GM18517 (cell line): ENCODE measurements around the gene HMMR.
A peak's percentile ranks its signal among the peaks of the same experiment; 100 is the strongest.

Source experiments
- ATAC-seq: cut with Tn5 transposase; IDR thresholded peaks from one replicate; pipeline ENCODE4 v1.9.1; 2021; ENCODE audit warnings: mild to moderate bottlenecking, moderate library complexity; ENCODE audit not compliant: unreplicated experiment

HMMR gene

GRCh38 chr5:163458778-163459385, 1.6 kb upstream of the HMMR start:
- ATAC-seq = no peak

DNA sequence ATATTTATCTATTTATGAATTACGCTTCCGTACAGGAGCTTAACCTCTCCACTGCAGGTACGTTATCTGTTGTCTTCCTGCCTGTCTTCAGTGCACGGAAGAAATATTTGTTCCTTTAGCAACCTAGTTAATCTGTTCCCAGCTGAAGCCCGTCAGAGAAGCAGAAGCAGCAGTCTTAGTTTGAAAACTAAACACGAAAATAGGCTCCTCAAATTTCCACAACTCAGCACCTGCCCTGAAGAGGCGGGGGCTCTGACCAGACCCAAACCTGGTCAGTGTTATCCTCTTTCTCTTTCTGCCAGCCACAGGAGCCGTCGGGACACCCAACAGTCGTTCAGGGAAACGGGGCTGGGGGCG, 992 bp upstream of the HMMR start:
- ATAC-seq = peak; percentile 6

DNA sequence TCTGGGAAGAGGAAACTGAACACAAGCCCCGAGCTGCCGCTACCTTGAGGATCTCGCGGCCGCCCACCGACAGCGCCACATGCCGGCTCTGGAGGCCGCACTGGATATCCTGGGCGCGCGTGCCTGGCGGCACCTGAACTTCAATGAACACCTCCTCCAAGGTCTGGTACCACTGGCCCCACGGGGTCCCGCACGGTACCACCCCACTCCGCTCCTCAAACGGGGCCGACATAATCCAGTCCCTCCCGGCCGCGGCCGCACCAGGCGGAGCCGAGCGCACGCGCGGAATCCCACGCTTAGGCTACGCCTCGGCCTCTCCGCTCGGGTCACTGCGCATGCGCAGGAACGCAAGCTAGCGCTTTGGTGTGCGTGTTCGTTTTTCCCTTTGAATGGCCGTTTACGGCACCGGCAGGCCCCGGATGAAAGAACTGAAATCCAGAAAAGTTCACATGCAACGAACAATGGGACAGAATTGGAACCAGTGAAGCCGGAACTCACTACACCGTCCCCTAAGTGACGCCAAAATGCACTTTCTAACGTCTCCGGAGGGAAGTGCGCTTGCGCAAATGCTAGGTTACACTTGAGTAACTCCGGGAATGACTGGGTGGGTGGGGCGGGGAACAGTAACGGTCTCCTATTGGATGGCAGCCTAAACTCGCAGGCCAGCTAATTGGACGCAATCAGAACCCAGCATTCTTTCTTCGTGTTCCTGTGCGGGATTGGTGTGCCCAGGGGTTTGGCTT, 442 bp upstream of the HMMR start, which contains the start of gene NUDCD2:
Gene NUDCD2, minus strand, starts transcription at position 284 of the 743 bp plus-strand sequence. Its CDS starts 52 bp downstream, at position 232.
- ATAC-seq = peak; percentile 64

- no peak for ATAC-seq
Measured at GRCh38 chr5:163463063-163463435, 2.6 kb downstream of the HMMR start.

DNA sequence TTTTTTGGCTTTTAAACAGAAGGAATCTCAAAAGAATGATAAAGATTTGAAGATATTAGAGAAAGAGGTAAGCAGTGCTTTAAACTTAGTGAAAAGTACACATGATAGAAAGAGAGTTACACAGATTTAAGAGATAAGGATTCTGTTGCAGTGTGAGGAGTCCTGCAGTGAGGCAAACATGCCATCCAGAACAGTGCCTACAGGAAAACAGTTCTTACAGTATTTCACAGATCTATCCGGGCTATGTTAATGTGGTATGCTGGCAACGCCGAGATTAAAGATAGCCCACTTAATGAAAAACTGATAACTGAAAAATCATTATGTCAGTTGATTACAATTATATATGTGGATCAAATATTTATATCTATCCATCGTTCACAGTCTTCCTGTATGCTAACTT, 7.2 kb downstream of the HMMR start:
- no peak for ATAC-seq

- peak; percentile 77 for ATAC-seq
Measured at GRCh38 chr5:163473635-163474243, 13.3 kb downstream of the HMMR start.

DNA sequence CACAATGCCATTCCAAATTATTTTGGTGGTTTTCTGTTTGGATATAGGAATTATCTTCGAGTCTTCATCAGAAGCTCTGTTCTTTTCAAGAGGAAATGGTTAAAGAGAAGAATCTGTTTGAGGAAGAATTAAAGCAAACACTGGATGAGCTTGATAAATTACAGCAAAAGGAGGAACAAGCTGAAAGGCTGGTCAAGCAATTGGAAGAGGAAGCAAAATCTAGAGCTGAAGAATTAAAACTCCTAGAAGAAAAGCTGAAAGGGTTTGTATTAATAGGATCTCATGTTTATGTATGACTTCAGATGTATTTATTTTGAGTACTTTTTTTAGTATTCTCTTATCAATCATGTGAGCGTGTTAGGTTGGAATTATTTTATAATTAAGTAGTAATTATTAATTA, 15.0 kb downstream of the HMMR start:
- no peak for ATAC-seq

DNA sequence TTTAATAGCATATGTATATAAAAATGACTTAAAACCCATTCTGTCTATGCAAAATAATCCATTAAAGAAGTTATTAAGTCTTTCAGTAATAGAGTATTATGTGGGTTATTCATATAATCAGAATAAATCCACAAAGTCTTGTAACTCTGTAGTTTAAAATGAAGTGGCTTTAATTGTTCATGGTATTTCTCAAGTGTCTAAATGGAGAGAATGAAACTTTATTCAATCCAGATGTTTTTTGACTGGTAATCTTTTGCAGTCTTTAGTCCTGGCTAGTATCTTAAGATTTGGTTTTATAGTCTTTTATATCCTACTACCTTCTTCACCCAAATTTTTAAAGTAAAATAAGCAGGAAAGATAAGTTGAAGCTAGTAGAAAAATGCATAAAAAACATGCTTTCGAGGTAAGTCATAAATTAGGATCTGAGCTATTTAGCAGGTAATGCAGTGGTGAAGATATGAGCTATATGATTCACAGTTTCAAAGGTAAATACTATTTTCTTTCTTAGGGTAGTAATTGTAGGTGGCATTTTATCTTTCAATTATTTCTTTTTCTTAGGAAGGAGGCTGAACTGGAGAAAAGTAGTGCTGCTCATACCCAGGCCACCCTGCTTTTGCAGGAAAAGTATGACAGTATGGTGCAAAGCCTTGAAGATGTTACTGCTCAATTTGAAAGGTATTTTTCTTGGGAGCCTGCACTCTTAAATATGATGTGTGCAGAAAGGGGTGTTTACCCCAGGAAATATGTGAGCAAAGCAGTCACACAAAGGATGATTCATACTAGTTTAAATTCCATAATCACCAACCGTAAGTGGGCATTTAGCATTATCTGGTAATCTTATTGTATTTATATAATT, 17.9 kb downstream of the HMMR start:
- ATAC-seq = no peak

DNA sequence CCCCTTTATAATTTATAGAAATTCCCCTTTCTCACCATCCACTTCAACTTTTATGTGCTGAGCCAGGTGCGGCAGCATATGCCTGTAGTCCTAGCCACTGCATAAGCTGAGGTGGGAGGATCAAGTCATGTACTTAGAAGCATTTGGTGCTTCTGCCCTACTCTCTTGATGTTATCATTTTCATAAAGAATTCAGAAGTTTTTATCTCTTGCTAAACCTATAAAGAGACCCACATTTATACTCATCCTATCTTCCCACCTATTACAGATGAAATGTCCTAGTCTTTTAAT, 18.5 kb downstream of the HMMR start:
- ATAC-seq = no peak

DNA sequence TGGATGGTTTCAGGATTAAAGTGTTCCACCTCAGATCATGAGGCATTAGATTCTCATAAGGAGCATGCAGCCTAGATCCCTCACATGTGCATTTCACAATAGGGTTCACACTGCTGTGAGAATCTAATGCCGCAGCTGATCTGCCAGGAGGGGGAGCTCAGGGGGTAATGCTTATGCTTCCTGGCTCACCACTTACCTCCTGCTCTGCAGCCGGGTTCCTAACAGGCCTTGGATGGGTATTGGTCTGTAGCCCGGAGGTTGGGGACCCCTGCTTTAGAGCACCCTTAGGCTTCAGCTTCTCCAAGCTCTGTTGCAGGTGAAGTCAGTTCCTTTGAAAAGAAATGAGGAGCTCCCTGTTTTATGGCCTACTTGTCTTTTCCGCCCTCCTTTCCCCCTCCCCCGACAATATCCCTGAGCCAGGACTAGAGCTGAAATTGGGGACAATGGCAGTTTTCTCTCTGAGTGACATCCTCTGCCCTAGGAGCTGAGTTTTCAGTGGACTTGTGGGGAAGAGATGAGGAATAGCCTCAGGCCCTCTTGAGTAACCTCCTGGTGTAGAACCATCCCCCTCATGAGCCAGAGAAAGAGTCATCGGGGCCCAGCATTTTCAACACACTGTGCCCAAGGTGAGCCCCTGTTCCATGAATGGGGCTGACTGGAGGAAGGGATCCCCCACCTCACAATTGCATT, 28.8 kb downstream of the HMMR start:
- no peak for ATAC-seq

- ATAC-seq = no peak
Measured at GRCh38 chr5:163489745-163490075, 29.3 kb downstream of the HMMR start.

DNA sequence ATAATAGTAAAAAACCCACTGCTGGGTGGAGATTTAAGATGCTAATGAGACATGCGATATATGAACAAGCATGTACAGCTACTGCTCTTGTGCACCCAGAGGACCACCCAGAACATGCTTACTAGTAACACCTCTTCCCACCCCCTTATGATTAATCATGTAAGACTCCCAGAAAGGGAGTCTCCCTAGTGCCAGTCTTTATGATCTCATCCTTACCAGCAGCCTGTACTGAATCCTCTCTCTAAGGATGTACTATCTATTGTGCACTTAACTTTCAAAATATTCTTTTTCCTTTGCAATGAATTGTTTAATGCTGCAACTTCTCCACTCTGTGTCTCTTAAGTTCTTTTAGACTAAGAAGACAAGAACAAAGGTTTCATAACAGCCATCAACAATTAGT, 35.9 kb downstream of the HMMR start:
- no peak for ATAC-seq

GRCh38 chr5:163497315-163497714, 36.9 kb downstream of the HMMR start:
- peak; percentile 67 for ATAC-seq

- ATAC-seq = no peak
Measured at GRCh38 chr5:163498886-163499285, 38.5 kb downstream of the HMMR start.

GRCh38 chr5:163502521-163502920, 42.1 kb downstream of the HMMR start:
- ATAC-seq = no peak

DNA sequence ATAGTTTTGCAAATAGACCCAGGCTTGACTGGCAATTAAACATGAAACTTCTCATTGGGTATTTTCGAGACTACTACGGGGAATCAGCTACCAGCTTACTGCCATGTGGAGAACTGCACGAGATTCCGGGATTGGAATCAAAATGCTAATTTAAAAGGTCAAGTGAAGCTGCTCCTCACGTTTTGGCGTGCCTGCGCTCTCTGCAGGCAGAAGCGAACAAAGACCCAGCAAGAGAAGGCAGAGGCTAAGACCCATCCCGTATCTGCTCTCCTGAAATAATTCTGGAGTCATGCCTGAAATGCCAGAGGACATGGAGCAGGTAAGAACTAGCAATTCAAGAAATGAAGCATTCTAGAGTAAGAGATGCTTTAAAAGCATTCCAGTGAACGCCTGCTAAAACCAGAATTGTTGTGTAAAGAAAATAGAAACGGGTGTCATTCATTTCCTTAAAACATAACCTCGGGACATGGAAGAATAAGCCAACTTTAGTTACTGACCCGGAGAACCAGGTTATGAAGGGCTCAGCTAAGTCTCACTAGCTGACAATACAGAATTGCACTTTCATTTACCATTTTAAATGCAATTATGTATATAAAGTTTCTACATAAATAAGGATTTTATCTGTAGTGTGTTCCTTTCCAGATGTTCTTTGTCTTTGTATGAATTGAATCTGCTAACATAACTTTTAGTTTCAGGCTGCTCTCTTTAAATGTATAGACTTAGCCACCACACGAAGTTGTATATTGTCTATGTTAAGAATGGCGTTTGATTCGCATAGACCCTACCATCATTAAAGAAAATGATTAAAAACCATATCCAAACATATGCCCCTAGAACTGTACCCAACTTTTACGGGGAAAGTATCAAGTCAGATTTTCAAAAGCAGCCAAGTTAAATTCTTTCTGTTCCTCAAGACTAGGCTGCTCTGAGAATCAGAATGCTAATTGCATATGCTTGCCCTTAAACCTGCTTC, 43.0 kb downstream of the HMMR start:
- no peak for ATAC-seq

DNA sequence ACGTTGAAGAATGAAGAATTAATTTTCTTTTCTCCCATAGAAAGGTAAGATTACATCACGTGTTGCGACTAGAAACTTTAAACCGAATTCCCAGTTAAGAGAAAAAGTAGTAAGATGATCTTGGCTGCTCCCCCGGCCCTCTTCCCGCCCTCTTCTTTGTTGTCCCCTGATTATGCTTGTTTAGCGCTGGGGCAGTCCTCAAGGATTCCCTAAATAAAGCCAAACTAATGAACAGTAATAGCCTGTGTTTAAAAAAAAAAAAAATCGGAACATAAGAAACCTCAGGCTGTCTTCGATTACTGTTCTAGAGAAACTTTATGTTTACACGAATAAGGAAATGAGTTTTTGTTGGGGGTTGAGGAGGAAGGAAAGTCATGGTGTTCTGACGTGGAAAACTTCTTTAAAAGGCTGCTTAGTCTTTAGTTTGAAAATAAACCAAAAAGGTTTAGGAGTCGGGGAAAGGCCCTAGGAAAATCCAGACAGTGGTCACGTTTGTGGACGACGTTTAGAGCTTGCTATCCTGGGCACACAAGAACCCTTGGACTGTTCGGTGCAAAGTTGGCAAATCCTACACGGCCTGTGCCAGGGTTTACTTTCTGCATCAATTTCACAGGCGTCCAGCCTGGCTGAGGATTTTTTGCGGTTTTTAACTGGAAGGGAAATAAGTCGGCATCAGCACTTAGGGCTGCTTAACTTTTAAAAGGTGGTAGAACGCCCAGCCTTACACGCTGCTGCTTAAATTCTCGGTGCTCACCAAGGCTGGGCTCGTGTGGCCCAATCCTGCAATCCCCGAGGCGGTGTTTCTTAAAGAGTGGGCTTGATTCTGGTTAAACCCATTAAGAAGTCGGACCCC, 43.9 kb downstream of the HMMR start:
- ATAC-seq = no peak

DNA sequence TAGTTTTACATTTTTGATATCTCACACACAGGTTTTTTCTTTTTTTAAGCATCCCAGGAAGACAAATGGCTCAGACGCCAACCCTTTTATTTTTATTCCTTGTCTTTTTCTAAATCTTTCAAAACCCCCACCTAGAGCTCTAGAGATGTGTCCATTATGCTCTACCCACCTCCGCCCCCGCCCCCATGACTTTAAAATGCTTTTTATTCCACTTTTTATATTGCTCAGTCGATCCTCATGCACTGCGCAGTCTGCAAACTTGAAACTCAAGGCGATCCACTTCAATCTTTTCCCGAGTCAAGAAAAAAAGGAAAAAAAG, 44.6 kb downstream of the HMMR start:
- no peak for ATAC-seq

GRCh38 chr5:163505368-163506094, 45.1 kb downstream of the HMMR start, which contains the start of gene MAT2B:
Gene MAT2B, plus strand, starts transcription at chr5:163505619. Its CDS starts 68 bp downstream, at chr5:163505687.
- peak; percentile 90 for ATAC-seq
